ENCODE results near the gene XRCC1.

GRCh38 chr19:43569657-43570056 lies 5.7 kb downstream of the XRCC1 start:
- no peak for TF ChIP-seq CTCF (IDR thresholded peaks at IDR 0.05)
- no peak for TF ChIP-seq POLR2A (IDR thresholded peaks at IDR 0.05)

Data from thyroid gland (tissue), 4 donors.